HepG2 (cell line): ENCODE data around the gene NFATC4. TPM values are rescaled to one million over a fixed set of nuclear protein-coding genes. Genes with fewer than 3 reads are reported as not detected.

ENCODE experiments used
- ATAC-seq: fragments of 200-7000 bp; cut with Tn5 transposase; 3 replicates; pipeline ENCODE4 v1.9.1; 2020; ENCODE audit warnings: mild to moderate bottlenecking, moderate library complexity
- BruUV-seq: library from RNA; stranded (reverse); fragments of 400-500 nt; replicated peaks from 2 replicates; lab custom pipeline; 2021; lab: Mats Ljungman, UMichigan
- CTCF ChIA-PET: fragments of 300-600 bp; formaldehyde crosslinking; extraction: SDS; loops from one replicate; lab custom pipeline; 2021; ENCODE audit warnings: low total read pairs, inconsistent platforms, low intra/inter-chr PET ratio; lab: Yijun Ruan, JAX
- POLR2A ChIA-PET: fragments of 350-600 bp; sonication (Branson Sonifier 250); formaldehyde crosslinking; loops from one replicate; lab custom pipeline; 2020; ENCODE audit warnings: antibody characterized with exemption, inconsistent platforms; lab: Yijun Ruan, JAX
- DNase-seq: peaks from one replicate; pipeline ENCODE4 v3.0.0-alpha.2; 2015; ENCODE audit warnings: low spot score
- FAIRE-seq: peaks from 3 replicates; lab custom pipeline; 2011; peaks lifted over from hg19 to GRCh38; lab: Jason Lieb, UNC
- H2AFZ ChIP-seq: one replicate; pipeline ENCODE4 v1.6.1; 2011; ENCODE audit warnings: low read length, inconsistent platforms
- H3K27ac ChIP-seq: fragments of 300-600 bp; 3 replicates; pipeline ENCODE4 v1.8.0; 2011; ENCODE audit warnings: mixed run types, mild to moderate bottlenecking, mixed read lengths, low read length, inconsistent platforms; ENCODE audit not compliant: insufficient read depth; ENCODE audit errors: extremely low read length
- H3K27me3 ChIP-seq, 2 experiments: fragments of 200-600 bp in 1 of 2; 2 replicates in 1 of 2; 3 replicates in 1 of 2; pipeline versions ENCODE4 v1.6.0 to v1.8.0; 2011; ENCODE audit warnings: low read length in 2 of 2, mild to moderate bottlenecking in 2 of 2, moderate library complexity in 2 of 2, inconsistent platforms in 1 of 2; ENCODE audit not compliant: insufficient read depth in 2 of 2, control insufficient read depth in 1 of 2
- H3K36me3 ChIP-seq, 2 experiments: fragments of 200-600 bp in 1 of 2; replicated peaks in 1 of 2; 2 replicates in 1 of 2; 3 replicates in 1 of 2; pipeline versions ENCODE4 v1.5.1 to v1.8.0; 2011; ENCODE audit warnings: low read length in 2 of 2, inconsistent platforms in 1 of 2; ENCODE audit not compliant: insufficient read depth in 2 of 2, control insufficient read depth in 1 of 2
- H3K4me1 ChIP-seq: 2 replicates; pipeline ENCODE4 v1.5.1; 2012; ENCODE audit warnings: low read length, inconsistent platforms; ENCODE audit not compliant: insufficient read depth
- H3K4me2 ChIP-seq: 2 replicates; pipeline ENCODE4 v1.6.0; 2011; ENCODE audit warnings: low read depth, low read length, inconsistent platforms
- H3K4me3 ChIP-seq, 3 experiments: fragments of 200-600 bp in 1 of 3; sonication (generic), shearing (Covaris generic) in 1 of 3; replicated peaks in 1 of 3; 2 replicates each; pipeline ENCODE4 v1.5.1; 2011 to 2016; ENCODE audit warnings: low read length in 3 of 3, inconsistent platforms in 2 of 3, low read depth in 2 of 3, mild to moderate bottlenecking in 2 of 3, control low read depth in 1 of 3, mixed read lengths in 1 of 3; ENCODE audit not compliant: insufficient read depth in 1 of 3
- H3K79me2 ChIP-seq: one replicate; pipeline ENCODE4 v1.6.1; 2011; ENCODE audit warnings: low read length, inconsistent platforms; ENCODE audit not compliant: insufficient read depth
- H3K9ac ChIP-seq: 2 replicates; pipeline ENCODE4 v1.6.0; 2011; ENCODE audit warnings: mild to moderate bottlenecking, low read depth, low read length, inconsistent platforms; ENCODE audit not compliant: insufficient read depth
- H3K9me3 ChIP-seq: 2 replicates; pipeline ENCODE4 v1.5.1; 2012; ENCODE audit warnings: mild to moderate bottlenecking, low read length
- H4K20me1 ChIP-seq: 2 replicates; pipeline ENCODE4 v1.6.0; 2011; ENCODE audit warnings: inconsistent platforms, mild to moderate bottlenecking, low read length, moderate library complexity; ENCODE audit not compliant: insufficient read depth
- ATF4 ChIP-seq, 2 experiments: fragments of 450-650 bp in 1 of 2; sonication (generic) in 1 of 2; formaldehyde crosslinking; IDR thresholded peaks; 2 replicates each; pipeline versions ENCODE4 v1.5.0 to v1.8.0; 2020 to 2022; ENCODE audit warnings: mild to moderate bottlenecking in 1 of 2, missing genetic modification reagents in 1 of 2
- CBX5 ChIP-seq: sonication (generic); formaldehyde crosslinking; IDR thresholded peaks from 2 replicates; pipeline ENCODE4 v1.4.0; 2020; ENCODE audit warnings: missing genetic modification reagents, borderline replicate concordance
- CTCF ChIP-seq: sonication (generic); formaldehyde crosslinking; IDR thresholded peaks from 2 replicates; pipeline ENCODE4 v1.5.0; 2020; ENCODE audit warnings: mild to moderate bottlenecking, missing genetic modification reagents, moderate library complexity
- ETV6 ChIP-seq: sonication (generic); formaldehyde crosslinking; conservative IDR thresholded peaks from 2 replicates; pipeline ENCODE4 v1.4.0; 2020; ENCODE audit warnings: missing genetic modification reagents
- FOXK2 ChIP-seq: fragments of 450-650 bp; IDR thresholded peaks from 2 replicates; pipeline ENCODE4 v1.6.1; 2016
- FOXM1 ChIP-seq: sonication (generic); formaldehyde crosslinking; IDR thresholded peaks from 2 replicates; pipeline ENCODE4 v1.5.0; 2020; ENCODE audit warnings: missing genetic modification reagents
- HNF1B ChIP-seq: sonication (generic); formaldehyde crosslinking; IDR thresholded peaks from 2 replicates; pipeline ENCODE4 v1.5.1; 2020; ENCODE audit warnings: mild to moderate bottlenecking, moderate library complexity, missing genetic modification reagents
- MIER2 ChIP-seq: IDR thresholded peaks from 2 replicates; pipeline ENCODE4 v1.6.1; 2016; ENCODE audit warnings: missing biosample characterization, missing genetic modification reagents
- PRDM15 ChIP-seq: sonication (generic); formaldehyde crosslinking; IDR thresholded peaks from 2 replicates; pipeline ENCODE4 v1.4.0; 2020; ENCODE audit warnings: missing genetic modification reagents
- RAD21 ChIP-seq: fragments of 450-650 bp; formaldehyde crosslinking; IDR thresholded peaks from 2 replicates; pipeline ENCODE4 v1.5.0; 2020; ENCODE audit warnings: mild to moderate bottlenecking
- RAD51 ChIP-seq: fragments of 450-650 bp; IDR thresholded peaks from 2 replicates; pipeline ENCODE4 v1.6.1; 2016; ENCODE audit warnings: borderline replicate concordance
- STAG1 ChIP-seq: sonication (generic); formaldehyde crosslinking; IDR thresholded peaks from 2 replicates; pipeline ENCODE4 v1.4.0; 2020; ENCODE audit warnings: missing genetic modification reagents
- TBX3 ChIP-seq: fragments of 450-650 bp; IDR thresholded peaks from 2 replicates; pipeline ENCODE4 v1.6.1; 2017; ENCODE audit warnings: antibody characterized with exemption, mild to moderate bottlenecking, inconsistent platforms, borderline replicate concordance
- ZFY ChIP-seq: sonication (generic); formaldehyde crosslinking; IDR thresholded peaks from 2 replicates; pipeline ENCODE4 v1.4.0; 2020; ENCODE audit warnings: missing genetic modification reagents
- ZNF547 ChIP-seq: sonication (generic); formaldehyde crosslinking; IDR thresholded peaks from 2 replicates; pipeline ENCODE4 v1.5.1; 2020; ENCODE audit warnings: mild to moderate bottlenecking, missing genetic modification reagents
- WGBS: methylation state at CpG from one replicate; pipeline ENCODE4 v1.1.6; 2017; ENCODE audit warnings: low lambda C conversion rate; 5-methylcytosine and 5-hydroxymethylcytosine counted together
- in situ Hi-C: cut with HindIII; loops from 2 replicates; pipeline ENCODE4 v1.10.0; 2017; ENCODE audit warnings: low pct_unique_long_range_greater_than_20kb; ENCODE audit not compliant: extremely low pct_ligation_motif_present
- intact Hi-C: fragments of 100-400 bp; cut with micrococcal nuclease; formaldehyde crosslinking; loops from one replicate; pipeline ENCODE4 v1.10.0; 2022; ENCODE audit not compliant: unreplicated experiment
- polyA plus RNA-seq, 8 experiments: library from polyadenylated mRNA; depleted of rRNA in 3 of 8; stranded (reverse) in 7 of 8; unstranded in 1 of 8; fragments of >200 nt; fragmentation: Illumina TruSeq in 4 of 8; extraction: Trizol in 4 of 8; gene quantifications; 2 replicates each; pipeline versions ENCODE4 v1.2.1 to v1.2.3, GENCODE V29; 2011 to 2016; ENCODE audit warnings: low read depth in 4 of 8, missing spikeins in 1 of 8, mixed read lengths in 1 of 8; ENCODE audit not compliant: insufficient read depth in 1 of 8
- total RNA-seq, 5 experiments: library from RNA; depleted of rRNA; stranded (reverse); fragments of >200 nt; fragmentation: Illumina TruSeq; extraction: Trizol; gene quantifications; 2 replicates each; pipeline ENCODE4 v1.2.3, GENCODE V29; 2016; ENCODE audit warnings: low read depth in 1 of 5

Gene NFATC4
- total and polyA plus RNA-seq, 2 of the 13 experiments (the other 11 are each of a cell fraction or from before 2014, with no cell fraction given), result 0.04 to 0.15 TPM

- Histone ChIP-seq H2AFZ (no peak overlapping the region), H3K4me1 (peaks cover 10% of the 10 kb centered on the region), H3K27me3 (peaks cover 4 to 14% of the 10 kb centered on the region in 2 experiments; a peak in 2 of 5 replicates), H3K4me3 (no peak overlapping the region), H3K79me2 (no peaks in the 10 kb centered on the region), H3K9me3 (no peaks in the 10 kb centered on the region)
- WGBS, result 6% methylated on average over 4 of the region's 4 CpGs
- POLR2A ChIA-PET, result interaction anchor here (1.0 to 2.3 kb wide), 4 partner anchors 18 to 91 kb away, joined by 3 to 10 read pairs (median 4); partner anchors contain the start of genes CBLN3 and KHNYN
- in situ Hi-C loops (no loop called here), intact Hi-C loops (no loop called here)
- no peak for FAIRE-seq
- BruUV-seq, result no TSS peak
- TF ChIP-seq MIER2 (CRISPR knock-in tag), result no peak
- no peak for TF ChIP-seq ZFY (CRISPR knock-in tag)
- TF ChIP-seq RAD51, result no peak
- no peak for TF ChIP-seq ATF4 (CRISPR knock-in tag; IDR thresholded peaks at IDR 0.05)
- no peak for TF ChIP-seq ZNF547 (CRISPR knock-in tag)
- TF ChIP-seq FOXM1 (CRISPR knock-in tag), result 0 out of 2 replicates have a peak, but pooled peaks have one; percentile 35
- no peak for TF ChIP-seq CBX5 (CRISPR knock-in tag)
- no peak for TF ChIP-seq HNF1B (CRISPR knock-in tag)
- TF ChIP-seq RAD21 (CRISPR knock-in tag), result 0 out of 2 replicates have a peak, but pooled peaks have one; percentile 15
- no peak for TF ChIP-seq FOXK2
- no peak for TF ChIP-seq ETV6 (CRISPR knock-in tag)
- TF ChIP-seq PRDM15, result peak; percentile 94
- peak; percentile 25; the same call in 1 of the 2 replicates for TF ChIP-seq CTCF
- TF ChIP-seq TBX3, result no peak
- peak; percentile 8; the same call in 1 of the 2 replicates for TF ChIP-seq STAG1
- TF ChIP-seq, all 625 proteins: peak for 5
- H3K36me3 ChIP-seq, result no peaks in the 10 kb centered on the region
- no peaks in the 10 kb centered on the region for H4K20me1 ChIP-seq
- no peak overlapping the region for H3K4me2 ChIP-seq
- CTCF ChIA-PET, result no interaction called here
- no peak overlapping the region for H3K9ac ChIP-seq
- ATAC-seq (peak; percentile 68), DNase-seq (no peak)
- H3K27ac ChIP-seq, result no peak overlapping the region
Observed at GRCh38 chr14:24351517-24351916, 16.5 kb upstream of the NFATC4 start.
